Neural progenitor cell (in vitro differentiated cells): Measurements from ENCODE around the gene FZD10. TPM values are rescaled to one million over a fixed set of nuclear protein-coding genes. Genes with fewer than 3 reads are reported as not detected.

ENCODE experiments used
- DNase-seq: peaks from one replicate; pipeline ENCODE4 v3.0.0-alpha.2; 2016; ENCODE audit warnings: low spot score
- H2AFZ ChIP-seq: fragments of 200-600 bp; sonication (generic); replicated peaks from 2 replicates; pipeline ENCODE4 v1.6.1; 2016; ENCODE audit warnings: antibody characterized with exemption
- H3F3A ChIP-seq: fragments of 200-600 bp; sonication (generic); 2 replicates; pipeline ENCODE4 v1.6.1; 2016; ENCODE audit warnings: antibody characterized with exemption, low read depth
- H3K27ac ChIP-seq: fragments of 200-600 bp; sonication (generic); 2 replicates; pipeline ENCODE4 v1.5.1; 2016; ENCODE audit warnings: mild to moderate bottlenecking
- H3K27me3 ChIP-seq: fragments of 200-600 bp; sonication (generic); 2 replicates; pipeline ENCODE4 v1.6.1; 2016; ENCODE audit warnings: mild to moderate bottlenecking, moderate library complexity
- H3K36me3 ChIP-seq: fragments of 200-600 bp; sonication (generic); 2 replicates; pipeline ENCODE4 v1.5.1; 2016
- H3K4me1 ChIP-seq: fragments of 200-600 bp; sonication (generic); 2 replicates; pipeline ENCODE4 v1.6.1; 2016; ENCODE audit warnings: mixed run types
- H3K4me2 ChIP-seq: fragments of 200-600 bp; sonication (generic); 2 replicates; pipeline ENCODE4 v1.6.1; 2016
- H3K4me3 ChIP-seq: fragments of 200-600 bp; sonication (generic); 2 replicates; pipeline ENCODE4 v1.5.1; 2016
- H3K79me2 ChIP-seq: fragments of 200-600 bp; sonication (generic); 2 replicates; pipeline ENCODE4 v1.6.1; 2016; ENCODE audit warnings: low read depth
- H3K9ac ChIP-seq: fragments of 200-600 bp; sonication (generic); 2 replicates; pipeline ENCODE4 v1.6.1; 2016
- H3K9me3 ChIP-seq: fragments of 200-600 bp; sonication (generic); 2 replicates; pipeline ENCODE4 v1.5.1; 2016; ENCODE audit warnings: low read depth
- H4K20me1 ChIP-seq: fragments of 200-600 bp; sonication (generic); 2 replicates; pipeline ENCODE4 v1.6.1; 2016; ENCODE audit warnings: low read depth
- H3K27ac Mint-ChIP-seq: 3 replicates; pipeline ENCODE4 v1.8.0; 2021; ENCODE audit warnings: mixed read lengths
- H3K27me3 Mint-ChIP-seq: 2 replicates; pipeline ENCODE4 v1.8.0; 2022; ENCODE audit warnings: low read depth, mild to moderate bottlenecking, inconsistent platforms, moderate library complexity, mixed read lengths; ENCODE audit not compliant: insufficient read depth
- H3K36me3 Mint-ChIP-seq: 3 replicates; pipeline ENCODE4 v1.8.0; 2021; ENCODE audit warnings: mixed read lengths
- H3K4me1 Mint-ChIP-seq: 3 replicates; pipeline ENCODE4 v1.8.0; 2021; ENCODE audit warnings: mixed read lengths
- H3K4me3 Mint-ChIP-seq: 3 replicates; pipeline ENCODE4 v1.8.0; 2021; ENCODE audit warnings: mild to moderate bottlenecking, moderate library complexity, mixed read lengths
- H3K9me3 Mint-ChIP-seq: 3 replicates; pipeline ENCODE4 v1.8.0; 2020; ENCODE audit warnings: mixed read lengths
- EZH2 ChIP-seq: fragments of 200-600 bp; sonication (generic); IDR thresholded peaks from 2 replicates; pipeline ENCODE4 v1.6.1; 2017; ENCODE audit warnings: antibody characterized with exemption, mild to moderate bottlenecking, moderate library complexity
- EZH2phosphoT487 ChIP-seq: fragments of 200-600 bp; sonication (generic); IDR thresholded peaks from 2 replicates; pipeline ENCODE4 v1.6.1; 2017; ENCODE audit warnings: antibody characterized with exemption
- total RNA-seq: library from RNA; depleted of rRNA; stranded (reverse); fragments of >200 nt; gene quantifications from 2 replicates; pipeline ENCODE4 v1.2.3, GENCODE V29; 2015; ENCODE audit warnings: low replicate concordance
- TF ChIP-seq, protein P1 (sequence below): fragments of 200-600 bp; sonication (generic); IDR thresholded peaks from 2 replicates; pipeline ENCODE4 v1.5.1; 2017; ENCODE audit warnings: antibody characterized with exemption, mild to moderate bottlenecking

The FZD10 gene
- total RNA-seq, 1 donor from 2014 or later: 0.11 TPM

DNA sequence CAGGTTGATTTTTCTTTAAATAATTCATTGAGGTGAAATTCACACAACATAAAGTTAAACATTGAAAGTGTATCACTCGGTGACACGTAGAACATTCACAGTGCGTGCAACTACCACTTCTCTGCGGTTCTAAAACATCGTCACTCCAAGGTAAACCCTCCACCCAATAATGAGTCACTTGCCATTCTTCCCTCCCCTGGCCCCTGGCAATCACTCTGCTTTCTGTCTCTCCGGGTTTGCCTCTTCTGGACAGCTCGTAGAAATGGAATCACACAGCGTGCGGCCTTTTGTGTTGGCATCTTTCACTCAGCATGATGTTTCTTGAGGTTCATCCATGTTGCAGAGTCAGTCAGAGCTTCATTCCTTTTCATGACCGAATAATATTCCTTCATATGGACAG is 18.9 kb downstream of the FZD10 start:
- no peak for TF ChIP-seq EZH2phosphoT487
- TF ChIP-seq, protein P1, sequence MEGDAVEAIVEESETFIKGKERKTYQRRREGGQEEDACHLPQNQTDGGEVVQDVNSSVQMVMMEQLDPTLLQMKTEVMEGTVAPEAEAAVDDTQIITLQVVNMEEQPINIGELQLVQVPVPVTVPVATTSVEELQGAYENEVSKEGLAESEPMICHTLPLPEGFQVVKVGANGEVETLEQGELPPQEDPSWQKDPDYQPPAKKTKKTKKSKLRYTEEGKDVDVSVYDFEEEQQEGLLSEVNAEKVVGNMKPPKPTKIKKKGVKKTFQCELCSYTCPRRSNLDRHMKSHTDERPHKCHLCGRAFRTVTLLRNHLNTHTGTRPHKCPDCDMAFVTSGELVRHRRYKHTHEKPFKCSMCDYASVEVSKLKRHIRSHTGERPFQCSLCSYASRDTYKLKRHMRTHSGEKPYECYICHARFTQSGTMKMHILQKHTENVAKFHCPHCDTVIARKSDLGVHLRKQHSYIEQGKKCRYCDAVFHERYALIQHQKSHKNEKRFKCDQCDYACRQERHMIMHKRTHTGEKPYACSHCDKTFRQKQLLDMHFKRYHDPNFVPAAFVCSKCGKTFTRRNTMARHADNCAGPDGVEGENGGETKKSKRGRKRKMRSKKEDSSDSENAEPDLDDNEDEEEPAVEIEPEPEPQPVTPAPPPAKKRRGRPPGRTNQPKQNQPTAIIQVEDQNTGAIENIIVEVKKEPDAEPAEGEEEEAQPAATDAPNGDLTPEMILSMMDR: no peak
- no peak for TF ChIP-seq EZH2
- H3K27ac Mint-ChIP-seq: no peak overlapping the region
- Histone ChIP-seq H3K27ac (no peak overlapping the region), H3K79me2 (no peaks in the 10 kb centered on the region), H3K4me2 (no peak overlapping the region), H2AFZ (no peak overlapping the region), H3K9me3 (no peaks in the 10 kb centered on the region), H3K27me3 (peaks cover 39% of the 10 kb centered on the region), H3F3A (no peaks in the 10 kb centered on the region), H3K4me1 (no peaks in the 10 kb centered on the region), H3K4me3 (no peak overlapping the region), H4K20me1 (no peaks in the 10 kb centered on the region), H3K36me3 (no peaks in the 10 kb centered on the region), H3K9ac (no peak overlapping the region)
- DNase-seq: no peak
- H3K4me1 Mint-ChIP-seq: peaks cover 11% of the 10 kb centered on the region
- H3K36me3 Mint-ChIP-seq: peaks cover 2% of the 10 kb centered on the region
- peaks cover 13% of the 10 kb centered on the region for H3K9me3 Mint-ChIP-seq
- H3K27me3 Mint-ChIP-seq: peaks cover 18% of the 10 kb centered on the region
- H3K4me3 Mint-ChIP-seq: no peak overlapping the region

DNA sequence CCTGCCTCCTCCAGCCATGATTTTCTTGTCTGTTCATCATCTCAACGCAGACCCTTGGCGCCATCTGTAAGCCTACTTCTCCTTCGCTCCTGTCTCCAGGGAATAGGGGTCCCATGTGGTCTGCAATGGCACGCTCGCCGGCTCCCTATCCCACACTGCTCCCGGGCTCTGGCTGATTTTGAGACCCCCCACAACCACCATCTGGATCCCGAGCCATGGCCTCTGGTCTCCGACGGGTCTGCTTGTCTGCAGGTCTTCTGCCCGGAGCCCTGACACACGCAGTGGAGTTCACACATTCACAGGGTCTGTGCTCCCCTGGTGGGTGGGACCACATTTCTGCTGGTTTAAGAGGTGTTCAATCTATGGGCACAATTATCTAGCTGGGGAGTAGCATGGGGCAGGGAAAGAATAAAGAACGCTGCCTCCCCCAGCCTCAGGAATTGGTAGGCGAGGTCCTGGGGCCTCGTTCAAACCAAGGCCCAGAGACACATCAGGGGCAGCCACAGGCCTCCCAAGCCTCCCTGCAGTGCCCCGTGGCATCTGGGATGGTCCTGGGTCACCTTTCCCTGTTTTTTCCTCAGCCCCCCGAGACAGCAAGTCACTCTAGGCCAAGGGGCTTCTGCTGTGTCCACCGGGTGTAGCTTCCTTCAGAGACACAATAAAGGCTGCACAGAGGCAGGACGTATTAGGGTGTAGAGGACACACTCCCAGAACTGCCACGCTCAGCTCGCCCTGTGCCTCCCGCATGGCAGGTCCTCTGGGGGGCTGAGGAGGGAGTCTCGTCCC is 21.5 kb downstream of the FZD10 start:
- Histone ChIP-seq H3K79me2 (no peaks in the 10 kb centered on the region), H3K4me3 (no peak overlapping the region), H2AFZ (no peak overlapping the region), H3K27ac (no peak overlapping the region), H3K9ac (no peak overlapping the region), H3K4me2 (no peak overlapping the region), H3K27me3 (peaks cover 40% of the 10 kb centered on the region), H3K36me3 (no peaks in the 10 kb centered on the region), H3K4me1 (no peaks in the 10 kb centered on the region), H4K20me1 (no peaks in the 10 kb centered on the region), H3K9me3 (no peaks in the 10 kb centered on the region), H3F3A (no peaks in the 10 kb centered on the region)
- Mint-ChIP-seq H3K27me3 (peaks cover 17% of the 10 kb centered on the region), H3K4me1 (peaks cover 2% of the 10 kb centered on the region), H3K27ac (no peak overlapping the region), H3K36me3 (peaks cover 2% of the 10 kb centered on the region), H3K9me3 (peaks cover 13% of the 10 kb centered on the region), H3K4me3 (no peak overlapping the region)
- no peak for DNase-seq
- TF ChIP-seq EZH2phosphoT487: no peak
- TF ChIP-seq, protein P1: no peak
- TF ChIP-seq EZH2: no peak

DNA sequence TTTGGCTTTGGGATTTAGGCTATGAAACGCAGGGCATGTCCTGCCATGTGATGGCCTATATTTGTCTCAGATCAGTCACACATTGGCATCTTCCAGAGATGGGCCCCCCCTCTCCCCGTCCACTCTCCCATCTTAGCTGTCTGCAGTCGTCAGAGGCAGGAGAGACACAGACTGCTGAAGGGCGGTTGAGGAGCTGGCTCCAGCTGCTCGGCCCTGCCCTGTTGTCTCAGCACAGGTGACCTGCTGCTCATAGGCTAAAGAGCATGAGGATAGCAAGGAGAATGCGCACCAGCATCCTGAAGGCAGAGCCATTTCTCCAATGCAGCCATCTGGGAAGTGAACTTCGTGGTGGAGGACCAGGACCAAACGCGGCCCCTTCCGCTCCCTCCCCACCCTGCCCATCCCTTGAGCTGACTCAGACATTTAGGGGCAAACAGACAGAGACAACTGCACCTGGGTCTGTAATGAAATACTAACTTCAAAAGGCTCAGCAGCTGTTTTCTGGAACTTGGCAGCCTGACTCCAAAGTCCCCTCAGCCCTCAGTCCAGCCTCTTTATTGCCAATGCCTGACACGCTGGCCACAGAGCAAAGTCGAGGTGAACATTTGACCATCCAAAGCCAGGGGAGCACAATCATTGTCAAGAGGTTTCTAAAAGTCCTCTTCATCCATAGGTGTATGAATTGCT is 22.3 kb downstream of the FZD10 start:
- H3K9me3 ChIP-seq: no peaks in the 10 kb centered on the region
- no peak overlapping the region for H3K27ac Mint-ChIP-seq
- no peak overlapping the region for H2AFZ ChIP-seq
- no peaks in the 10 kb centered on the region for H3K36me3 ChIP-seq
- H3K4me2 ChIP-seq: no peak overlapping the region
- peaks cover 2% of the 10 kb centered on the region for H3K4me1 Mint-ChIP-seq
- H3K27me3 ChIP-seq: peaks cover 40% of the 10 kb centered on the region
- no peak overlapping the region for H3K9ac ChIP-seq
- peaks cover 2% of the 10 kb centered on the region for H3K36me3 Mint-ChIP-seq
- H3K27me3 Mint-ChIP-seq: peaks cover 17% of the 10 kb centered on the region
- DNase-seq: no peak
- H4K20me1 ChIP-seq: no peaks in the 10 kb centered on the region
- peaks cover 13% of the 10 kb centered on the region for H3K9me3 Mint-ChIP-seq
- no peaks in the 10 kb centered on the region for H3K79me2 ChIP-seq
- H3K4me3 Mint-ChIP-seq: no peak overlapping the region
- H3F3A ChIP-seq: no peaks in the 10 kb centered on the region
- no peak overlapping the region for H3K4me3 ChIP-seq
- H3K27ac ChIP-seq: no peak overlapping the region
- TF ChIP-seq EZH2 (no peak), EZH2phosphoT487 (no peak)
- TF ChIP-seq, protein P1: no peak
- H3K4me1 ChIP-seq: no peaks in the 10 kb centered on the region
